H9 (cell line): ENCODE results near the gene CCDC60. TPM values are rescaled to one million over a fixed set of nuclear protein-coding genes. Genes with fewer than 3 reads are reported as not detected.

Experiments
- DNase-seq: peaks from one replicate; pipeline ENCODE4 v3.0.0-alpha.2; 2017
- H2AFZ ChIP-seq: one replicate; pipeline ENCODE4 v1.6.1; 2013; ENCODE audit warnings: mild to moderate bottlenecking, low read length, control low read depth, moderate library complexity
- H2AK5ac ChIP-seq: 2 replicates; pipeline ENCODE4 v1.6.1; 2013; ENCODE audit warnings: low read length, control low read depth, mixed read lengths; ENCODE audit not compliant: insufficient read length
- H2BK120ac ChIP-seq: one replicate; pipeline ENCODE4 v1.6.1; 2013; ENCODE audit warnings: low read depth, mild to moderate bottlenecking, low read length, control low read depth, inconsistent platforms; ENCODE audit not compliant: poor library complexity, severe bottlenecking
- H2BK12ac ChIP-seq: 2 replicates; pipeline ENCODE4 v1.6.1; 2013; ENCODE audit warnings: low read length, control low read depth, mixed read lengths, low read depth; ENCODE audit not compliant: insufficient read length
- H2BK15ac ChIP-seq: 2 replicates; pipeline ENCODE4 v1.6.1; 2013; ENCODE audit warnings: low read depth, low read length, control low read depth
- H2BK20ac ChIP-seq: one replicate; pipeline ENCODE4 v1.6.1; 2013; ENCODE audit warnings: low read depth, mild to moderate bottlenecking, low read length, control low read depth, inconsistent platforms; ENCODE audit not compliant: poor library complexity, severe bottlenecking
- H2BK5ac ChIP-seq: 2 replicates; pipeline ENCODE4 v1.6.1; 2013; ENCODE audit warnings: low read length, control low read depth, mixed read lengths; ENCODE audit not compliant: insufficient read length
- H3K14ac ChIP-seq: 2 replicates; pipeline ENCODE4 v1.6.1; 2013; ENCODE audit warnings: low read length, control low read depth; ENCODE audit not compliant: insufficient read depth
- H3K18ac ChIP-seq: 2 replicates; pipeline ENCODE4 v1.6.1; 2013; ENCODE audit warnings: low read depth, mild to moderate bottlenecking, mixed read lengths, low read length, control low read depth; ENCODE audit not compliant: insufficient read length
- H3K23ac ChIP-seq: 2 replicates; pipeline ENCODE4 v1.6.1; 2013; ENCODE audit warnings: low read length, control low read depth, mixed read lengths, low read depth; ENCODE audit not compliant: insufficient read length
- H3K23me2 ChIP-seq: 2 replicates; pipeline ENCODE4 v1.6.1; 2013; ENCODE audit warnings: low read depth, mild to moderate bottlenecking, mixed read lengths, low read length, control low read depth; ENCODE audit not compliant: insufficient read length, poor library complexity, severe bottlenecking
- H3K27ac ChIP-seq: 2 replicates; pipeline ENCODE4 v1.5.1; 2013; ENCODE audit warnings: low read length, control low read depth, mixed read lengths, low read depth; ENCODE audit not compliant: insufficient read length
- H3K27me3 ChIP-seq: 2 replicates; pipeline ENCODE4 v1.6.1; 2013; ENCODE audit warnings: low read length, control low read depth, inconsistent platforms; ENCODE audit not compliant: insufficient read depth
- H3K4ac ChIP-seq: 2 replicates; pipeline ENCODE4 v1.6.1; 2013; ENCODE audit warnings: low read depth, mild to moderate bottlenecking, control low read depth, inconsistent platforms, low read length, moderate library complexity
- H3K4me1 ChIP-seq: 2 replicates; pipeline ENCODE4 v1.6.1; 2013; ENCODE audit warnings: low read length, control low read depth, inconsistent platforms; ENCODE audit not compliant: insufficient read depth
- H3K4me2 ChIP-seq: 2 replicates; pipeline ENCODE4 v1.6.1; 2013; ENCODE audit warnings: low read length, control low read depth, mixed read lengths; ENCODE audit not compliant: insufficient read length, insufficient read depth
- H3K56ac ChIP-seq: 2 replicates; pipeline ENCODE4 v1.6.1; 2013; ENCODE audit warnings: low read depth, mild to moderate bottlenecking, mixed read lengths, low read length, control low read depth; ENCODE audit not compliant: insufficient read length
- H3K79me1 ChIP-seq: 2 replicates; pipeline ENCODE4 v1.6.1; 2013; ENCODE audit warnings: low read depth, mild to moderate bottlenecking, moderate library complexity, low read length, control low read depth, inconsistent platforms; ENCODE audit not compliant: insufficient read depth, poor library complexity, severe bottlenecking
- H3K79me2 ChIP-seq: 2 replicates; pipeline ENCODE4 v1.6.1; 2013; ENCODE audit warnings: low read length, control low read depth, inconsistent platforms; ENCODE audit not compliant: insufficient read depth
- H3K9ac ChIP-seq: 2 replicates; pipeline ENCODE4 v1.6.1; 2013; ENCODE audit warnings: low read length, control low read depth, mixed read lengths; ENCODE audit not compliant: insufficient read length; ENCODE audit errors: extremely low read depth
- H3K9me3 ChIP-seq: one replicate; pipeline ENCODE4 v1.6.1; 2013; ENCODE audit warnings: low read depth, low read length, inconsistent platforms; ENCODE audit not compliant: control insufficient read depth
- H3T11ph ChIP-seq: one replicate; pipeline ENCODE4 v1.6.1; 2013; ENCODE audit warnings: mild to moderate bottlenecking, low read length, control low read depth, inconsistent platforms
- H4K20me1 ChIP-seq: one replicate; pipeline ENCODE4 v1.6.1; 2013; ENCODE audit not compliant: control insufficient read depth, insufficient read length, insufficient read depth
- H4K5ac ChIP-seq: 2 replicates; pipeline ENCODE4 v1.6.1; 2013; ENCODE audit warnings: low read depth, mild to moderate bottlenecking, mixed read lengths, low read length, control low read depth; ENCODE audit not compliant: insufficient read length
- H4K8ac ChIP-seq: replicated peaks from 2 replicates; pipeline ENCODE4 v1.6.1; 2013; ENCODE audit warnings: low read length, control low read depth, mixed read lengths, low read depth; ENCODE audit not compliant: insufficient read length
- H4K91ac ChIP-seq: 2 replicates; pipeline ENCODE4 v1.6.1; 2013; ENCODE audit warnings: low read depth, mild to moderate bottlenecking, moderate library complexity, mixed read lengths, low read length, control low read depth; ENCODE audit not compliant: insufficient read length
- H3K27ac Mint-ChIP-seq, 3 experiments: 2 replicates in 2 of 3; 3 replicates in 1 of 3; pipeline ENCODE4 v1.8.0; 2020 to 2021; ENCODE audit warnings: mixed read lengths in 3 of 3, mild to moderate bottlenecking in 1 of 3, moderate library complexity in 1 of 3
- H3K27me3 Mint-ChIP-seq: 2 replicates; pipeline ENCODE4 v1.8.0; 2021; ENCODE audit warnings: low read depth, mild to moderate bottlenecking, moderate library complexity, mixed read lengths
- H3K36me3 Mint-ChIP-seq, 3 experiments: 2 replicates in 2 of 3; 3 replicates in 1 of 3; pipeline ENCODE4 v1.8.0; 2020 to 2021; ENCODE audit warnings: low read depth in 3 of 3, mixed read lengths in 3 of 3; ENCODE audit not compliant: insufficient read depth in 1 of 3
- H3K4me1 Mint-ChIP-seq, 2 experiments: 2 replicates each; pipeline ENCODE4 v1.8.0; 2020; ENCODE audit warnings: mixed read lengths in 2 of 2
- H3K4me3 Mint-ChIP-seq, 2 experiments: 2 replicates in 1 of 2; 3 replicates in 1 of 2; pipeline ENCODE4 v1.8.0; 2020 to 2021; ENCODE audit warnings: mild to moderate bottlenecking in 2 of 2, mixed read lengths in 2 of 2, moderate library complexity in 1 of 2
- H3K9me3 Mint-ChIP-seq, 2 experiments: 2 replicates in 1 of 2; 3 replicates in 1 of 2; pipeline ENCODE4 v1.8.0; 2020; ENCODE audit warnings: mild to moderate bottlenecking in 2 of 2, mixed read lengths in 2 of 2, moderate library complexity in 1 of 2
- CTCF ChIP-seq: fragments of 200-600 bp; sonication (generic); conservative IDR thresholded peaks from 3 replicates; pipeline ENCODE4 v1.8.0; 2021; ENCODE audit warnings: antibody characterized with exemption, mild to moderate bottlenecking
- WGBS: extraction: QIAGEN DNeasy Blood & Tissue Kit; methylation state at CpG from one replicate; pipeline ENCODE4 v1.1.7; 2013; ENCODE audit warnings: missing lambda C conversion rate, low lambda C conversion rate, mixed read lengths; ENCODE audit not compliant: insufficient read length; ENCODE audit errors: extremely low coverage; 5-methylcytosine and 5-hydroxymethylcytosine counted together
- total RNA-seq: library from RNA; stranded (reverse); gene quantifications from 2 replicates; pipeline ENCODE4 v1.2.1, GENCODE V29; 2021

The CCDC60 gene
- total RNA-seq, 1 experiment from 2014 or later: 0.44 TPM

- Mint-ChIP-seq H3K27me3 (no peaks in the 10 kb centered on the region; the same call in 1 of the 2 replicates), H3K9me3 (peaks cover 9 to 13% of the 10 kb centered on the region in 2 experiments), H3K27ac (peak overlapping the region; percentile 73 to 93 (median 86)), H3K36me3 (peaks cover 5 to 13% (median 10%) of the 10 kb centered on the region in 3 experiments; a peak in 6 of 7 replicates), H3K4me3 (peak overlapping the region in 1 of 2 experiments; percentile 41; a peak in 3 of 5 replicates), H3K4me1 (peaks cover 21 to 29% of the 10 kb centered on the region in 2 experiments)
- H4K20me1 ChIP-seq: no peaks in the 10 kb centered on the region
- H4K8ac ChIP-seq: no peak overlapping the region
- no peak overlapping the region for H2AK5ac ChIP-seq
- H3K18ac ChIP-seq: no peak overlapping the region
- H3K23me2 ChIP-seq: no peaks in the 10 kb centered on the region
- no peak overlapping the region for H3K23ac ChIP-seq
- no peak overlapping the region for H3K9ac ChIP-seq
- no peak for DNase-seq
- H2BK20ac ChIP-seq: no peak overlapping the region
- no peak overlapping the region for H3K56ac ChIP-seq
- no peak overlapping the region for H3K4ac ChIP-seq
- H2AFZ ChIP-seq: no peak overlapping the region
- no peak for TF ChIP-seq CTCF
- H2BK12ac ChIP-seq: no peak overlapping the region
- no peaks in the 10 kb centered on the region for H3K27me3 ChIP-seq
- no peaks in the 10 kb centered on the region for H3K79me2 ChIP-seq
- WGBS: no CpG with 5 or more reads among the region's 1 CpG
- no peak overlapping the region for H4K91ac ChIP-seq
- H4K5ac ChIP-seq: no peak overlapping the region
- no peak overlapping the region for H2BK5ac ChIP-seq
- H2BK15ac ChIP-seq: no peak overlapping the region
- no peak overlapping the region for H3K4me2 ChIP-seq
- peaks cover 3% of the 10 kb centered on the region; the same call in 1 of the 2 replicates for H3K4me1 ChIP-seq
- H3K27ac ChIP-seq: peak overlapping the region; percentile 92
- no peak overlapping the region for H3K14ac ChIP-seq
- H2BK120ac ChIP-seq: no peak overlapping the region
- H3K9me3 ChIP-seq: no peaks in the 10 kb centered on the region
- H3K79me1 ChIP-seq: no peaks in the 10 kb centered on the region
- H3T11ph ChIP-seq: no peak overlapping the region
Observed at GRCh38 chr12:119363490-119363889, 29.0 kb downstream of the CCDC60 start.
